ENCODE measurements around the gene MICAL2. TPM values are rescaled to one million over a fixed set of nuclear protein-coding genes. Genes with fewer than 3 reads are reported as not detected.

Gene MICAL2
- total and polyA plus RNA-seq, 2 donors (not counting 3 experiments of a cell fraction or from before 2014, with no cell fraction given) = 67.6 to 200 TPM

- no TSS peak for BruUV-seq (replicated peaks)
- Histone ChIP-seq H3K27ac (ENCODE audit: insufficient read depth, low read depth, low read length) (no peak overlapping the region), H3K27me3 (ENCODE audit: control insufficient read depth in 2 of 2, insufficient read depth in 2 of 2, low read length in 2 of 2) (no peaks in the 10 kb centered on the region), H3K4me2 (ENCODE audit: insufficient read depth, low read length) (no peak overlapping the region), H3K4me1 (ENCODE audit: control insufficient read depth, extremely low read depth, insufficient read depth, low read length) (peaks cover 18% of the 10 kb centered on the region), H2AFZ (ENCODE audit: low read depth, low read length) (no peak overlapping the region), H3K9me1 (replicated peaks; ENCODE audit: control insufficient read depth, extremely low read depth, insufficient read depth, low read length) (no peaks in the 10 kb centered on the region), H3K4me3 (replicated peaks in 1 of 3; ENCODE audit: insufficient read depth in 1 of 3, low read depth in 1 of 3, low read length in 3 of 3) (no peak overlapping the region), H3K9ac (replicated peaks; ENCODE audit: extremely low read depth, insufficient read depth, low read length) (no peak overlapping the region), H3K79me2 (ENCODE audit: control insufficient read depth, insufficient read depth, low read length) (no peaks in the 10 kb centered on the region), H3K9me3 (replicated peaks; ENCODE audit: control insufficient read depth, insufficient read depth, low read length) (no peaks in the 10 kb centered on the region), H3K36me3 (ENCODE audit: control insufficient read depth in 2 of 2, extremely low read depth in 1 of 2, insufficient read depth in 2 of 2, low read length in 2 of 2) (peaks cover 6 to 15% of the 10 kb centered on the region in 2 experiments), H4K20me1 (replicated peaks; ENCODE audit: control insufficient read depth, extremely low read depth, insufficient read depth, low read length) (no peaks in the 10 kb centered on the region)
- ChIA-PET CTCF (interaction anchor here (1.3 to 1.6 kb wide), 2 partner anchors 8 to 190 kb away, joined by 3 to 4 read pairs; no protein-coding TSS in a partner anchor), POLR2A (no interaction called here)
- no peak for TF ChIP-seq POLR2AphosphoS5 (IDR thresholded peaks at IDR 0.05; ENCODE audit: insufficient read depth, low read depth, low read length)
- no peak for TF ChIP-seq GATA2 (IDR thresholded peaks at IDR 0.05; ENCODE audit: insufficient read depth, insufficient read length, low read depth, low read length)
- TF ChIP-seq CTCF (IDR thresholded peaks at IDR 0.05; ENCODE audit: extremely low read depth in 1 of 2, insufficient read depth in 1 of 2, low read depth in 1 of 2, low read length in 2 of 2) = no peak
- no peak for TF ChIP-seq FOS (IDR thresholded peaks at IDR 0.05; ENCODE audit: borderline replicate concordance, insufficient read depth, low read length)
- no peak for TF ChIP-seq POLR2A (IDR thresholded peaks at IDR 0.05; ENCODE audit: low read depth, low read length)
- TF ChIP-seq MAX (IDR thresholded peaks at IDR 0.05; ENCODE audit: insufficient read depth, insufficient read length) = no peak
- FAIRE-seq (no peak), DNase-seq (ENCODE audit: low read depth, low spot score) (no peak)
- intact Hi-C loops (cut with micrococcal nuclease) = no loop called here
- dilution Hi-C loops (cut with MboI; ENCODE audit: extremely low pct_ligation_motif_present, low sequenced_read_pairs) = no loop called here
Observed at GRCh38 chr11:12243486-12243885, 133.1 kb downstream of the MICAL2 start.

Measured in endothelial cell of umbilical vein (primary cell).